Body of pancreas (tissue), 4 donors: ENCODE data around the gene KIFC3. TPM values are rescaled to one million over a fixed set of nuclear protein-coding genes. Genes with fewer than 3 reads are reported as not detected.
"Not testable (repeated sequence)": the region's sequence is repeated elsewhere in the genome, so short reads cannot be mapped to it uniquely, and the experiment has no call there.

Experiments used
- ATAC-seq: fragments of 150-250 bp; one replicate; pipeline ENCODE4 v1.9.1; 2016
- DNase-seq, 4 donors: peaks; one replicate each; pipeline ENCODE4 v3.0.0-alpha.2; 2019
- H3K27ac ChIP-seq, 4 donors: fragments of 200-600 bp; sonication (generic); 1 replicate in 3 of 4; 2 replicates in 1 of 4; pipeline versions ENCODE4 v1.5.1 to v1.6.1; 2016 to 2019; ENCODE audit warnings: mild to moderate bottlenecking in 1 of 4, mixed read lengths in 1 of 4, moderate library complexity in 1 of 4
- H3K27me3 ChIP-seq, 2 donors: fragments of 200-600 bp; sonication (generic); one replicate each; pipeline ENCODE4 v1.6.0; 2016; ENCODE audit warnings: mild to moderate bottlenecking in 1 of 2
- H3K36me3 ChIP-seq, 2 donors: fragments of 200-600 bp; sonication (generic); replicated peaks in 1 of 2; 2 replicates each; pipeline ENCODE4 v1.5.1; 2016; ENCODE audit warnings: low read depth in 2 of 2; ENCODE audit not compliant: insufficient read depth in 1 of 2
- H3K4me1 ChIP-seq: fragments of 200-600 bp; sonication (generic); one replicate; pipeline ENCODE4 v1.6.0; 2016
- H3K4me3 ChIP-seq, 2 donors: fragments of 200-600 bp; sonication (generic); 1 replicate in 1 of 2; 2 replicates in 1 of 2; pipeline ENCODE4 v1.5.1; 2016 to 2019
- H3K9me3 ChIP-seq, 3 donors: fragments of 200-600 bp; sonication (generic); 1 replicate in 2 of 3; 2 replicates in 1 of 3; pipeline ENCODE4 v1.5.1; 2016
- CTCF ChIP-seq, 7 experiments: fragments of 450-650 bp in 4 of 7; fragments of 200-600 bp in 3 of 7; sonication (generic) in 3 of 7; IDR thresholded peaks; one replicate each; pipeline ENCODE4 v1.5.1; 2016 to 2019; ENCODE audit warnings: antibody characterized with exemption in 7 of 7
- POLR2A ChIP-seq, 3 donors: fragments of 450-650 bp; IDR thresholded peaks; one replicate each; pipeline ENCODE4 v1.6.1; 2016; ENCODE audit warnings: antibody characterized with exemption in 3 of 3, mild to moderate bottlenecking in 2 of 3
- WGBS, 2 donors: methylation state at CpG; one replicate each; pipeline ENCODE4 v1.1.5; 2017; 5-methylcytosine and 5-hydroxymethylcytosine counted together
- intact Hi-C: fragments of 100-400 bp; cut with DNase I; formaldehyde crosslinking; loops from one replicate; pipeline ENCODE4 v1.15.1; 2023
- total RNA-seq, 2 donors: library from RNA; depleted of rRNA; stranded (reverse); fragments of >200 nt; gene quantifications; one replicate each; pipeline ENCODE4 v1.1.0, GENCODE V29; 2016

Gene KIFC3, protein sequence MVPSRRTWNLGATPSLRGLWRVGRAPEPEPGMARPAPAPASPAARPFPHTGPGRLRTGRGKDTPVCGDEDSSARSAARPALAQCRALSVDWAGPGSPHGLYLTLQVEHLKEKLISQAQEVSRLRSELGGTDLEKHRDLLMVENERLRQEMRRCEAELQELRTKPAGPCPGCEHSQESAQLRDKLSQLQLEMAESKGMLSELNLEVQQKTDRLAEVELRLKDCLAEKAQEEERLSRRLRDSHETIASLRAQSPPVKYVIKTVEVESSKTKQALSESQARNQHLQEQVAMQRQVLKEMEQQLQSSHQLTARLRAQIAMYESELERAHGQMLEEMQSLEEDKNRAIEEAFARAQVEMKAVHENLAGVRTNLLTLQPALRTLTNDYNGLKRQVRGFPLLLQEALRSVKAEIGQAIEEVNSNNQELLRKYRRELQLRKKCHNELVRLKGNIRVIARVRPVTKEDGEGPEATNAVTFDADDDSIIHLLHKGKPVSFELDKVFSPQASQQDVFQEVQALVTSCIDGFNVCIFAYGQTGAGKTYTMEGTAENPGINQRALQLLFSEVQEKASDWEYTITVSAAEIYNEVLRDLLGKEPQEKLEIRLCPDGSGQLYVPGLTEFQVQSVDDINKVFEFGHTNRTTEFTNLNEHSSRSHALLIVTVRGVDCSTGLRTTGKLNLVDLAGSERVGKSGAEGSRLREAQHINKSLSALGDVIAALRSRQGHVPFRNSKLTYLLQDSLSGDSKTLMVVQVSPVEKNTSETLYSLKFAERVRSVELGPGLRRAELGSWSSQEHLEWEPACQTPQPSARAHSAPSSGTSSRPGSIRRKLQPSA
- total RNA-seq = 100 to 1,000 TPM; 120 to 205 TPM

DNA sequence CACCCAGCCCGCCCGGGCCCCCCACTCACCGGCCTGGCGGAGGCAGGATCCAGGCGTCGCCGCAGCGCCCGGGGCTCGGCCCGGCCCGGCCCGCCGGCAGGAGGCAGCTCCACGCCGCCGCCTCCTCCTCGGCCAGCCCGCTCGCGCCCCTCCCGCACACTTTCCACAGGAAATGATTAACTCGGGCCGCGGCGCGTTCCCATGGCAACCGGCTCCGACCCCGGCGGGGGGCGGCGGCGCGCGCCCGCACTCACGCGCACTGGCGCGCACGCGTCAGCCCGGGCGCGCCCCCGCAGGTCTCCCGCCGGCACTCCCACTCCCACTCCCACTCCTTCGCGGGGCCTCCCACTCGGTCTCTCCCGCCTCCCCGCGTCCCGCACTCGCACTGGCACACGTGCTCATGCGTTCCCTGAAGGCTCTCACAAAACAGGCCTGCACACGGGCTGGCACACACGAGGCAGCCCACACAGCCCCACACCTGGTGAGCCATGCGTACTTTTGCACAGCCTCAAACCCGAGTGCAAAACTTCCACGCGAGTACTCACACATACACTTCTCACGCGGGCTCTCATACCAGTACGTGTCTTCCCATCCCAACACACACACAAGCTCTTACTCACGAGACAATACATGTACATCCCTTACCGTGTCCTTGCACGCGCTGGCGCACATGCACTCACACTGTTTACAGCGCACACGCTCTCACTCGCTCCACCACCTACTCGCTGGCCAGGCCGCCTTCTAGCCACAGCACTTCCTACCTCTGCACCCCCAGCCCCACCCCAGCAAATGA, at the start of gene KIFC3:
Gene KIFC3 (minus strand): TSS at position 151 of the 793 bp plus-strand sequence. CDS start 4,248 bp downstream, outside the sequence.
- peak in 5 of 7 experiments; percentile 26 to 64 (median 36) for TF ChIP-seq CTCF (IDR thresholded peaks at IDR 0.05)
- no peak for TF ChIP-seq POLR2A (IDR thresholded peaks at IDR 0.05)
- ATAC-seq (peak; percentile 55), DNase-seq (peak; percentile 83 to 89 (median 86))
- Histone ChIP-seq H3K9me3 (no peaks in the 10 kb centered on the region), H3K4me1 (peaks cover 78% of the 10 kb centered on the region), H3K27ac (peak within 1 kb of the TSS; percentile 84 to 96 (median 90)), H3K4me3 (no peak within 1 kb of the TSS), H3K27me3 (no peaks in the 10 kb centered on the region), H3K36me3 (no peaks in the 10 kb centered on the region)
- WGBS, 2 donors = 14 to 75% methylated on average over 15 to 78 of the region's 78 CpGs
- intact Hi-C loops = no loop called here

GRCh38 chr16:57848181-57848580, 45.9 kb upstream of the KIFC3 start:
- H3K27me3 ChIP-seq = no peaks in the 10 kb centered on the region
- TF ChIP-seq POLR2A (IDR thresholded peaks at IDR 0.05) (no peak), CTCF (IDR thresholded peaks at IDR 0.05) (no peak)
- no peaks in the 10 kb centered on the region for H3K9me3 ChIP-seq
- WGBS, 2 donors = 94% methylated on average over 5 of the region's 5 CpGs
- ATAC-seq (no peak), DNase-seq (no peak)
- intact Hi-C loops = no loop called here
- H3K36me3 ChIP-seq = no peaks in the 10 kb centered on the region
- no peak overlapping the region for H3K27ac ChIP-seq
- H3K4me3 ChIP-seq = no peak overlapping the region
- peaks cover 29% of the 10 kb centered on the region for H3K4me1 ChIP-seq

DNA sequence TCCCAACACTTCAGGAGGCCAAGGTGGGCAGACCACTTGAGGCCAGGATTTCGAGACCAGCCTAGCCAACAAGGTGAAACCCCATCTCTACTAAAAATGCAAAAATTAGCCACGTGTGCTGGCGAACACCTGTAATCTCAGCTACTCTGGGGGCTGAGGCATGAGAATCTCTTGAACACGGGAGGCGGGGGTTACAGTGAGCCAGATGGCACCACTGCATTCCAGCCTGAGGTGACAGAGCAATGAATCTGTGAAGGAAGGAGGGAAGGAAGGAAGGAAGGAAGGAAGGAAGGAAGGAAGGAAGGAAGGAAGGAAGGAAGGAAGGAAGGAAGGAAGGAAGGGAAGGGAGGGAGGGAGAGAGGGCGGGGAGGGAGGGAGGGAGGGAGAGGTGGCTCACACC, 44.6 kb upstream of the KIFC3 start:
- H3K27me3 ChIP-seq, DNase-seq, ATAC-seq, H3K4me3 ChIP-seq, H3K9me3 ChIP-seq, intact Hi-C loops, H3K36me3 ChIP-seq: not testable (repeated sequence)
- Histone ChIP-seq H3K27ac (peak overlapping the region in 3 of 4 donors; percentile 43 to 69 (median 44)), H3K4me1 (peaks cover 33% of the 10 kb centered on the region)
- WGBS, 2 donors = 71 to 96% methylated on average over 5 of the region's 6 CpGs

DNA sequence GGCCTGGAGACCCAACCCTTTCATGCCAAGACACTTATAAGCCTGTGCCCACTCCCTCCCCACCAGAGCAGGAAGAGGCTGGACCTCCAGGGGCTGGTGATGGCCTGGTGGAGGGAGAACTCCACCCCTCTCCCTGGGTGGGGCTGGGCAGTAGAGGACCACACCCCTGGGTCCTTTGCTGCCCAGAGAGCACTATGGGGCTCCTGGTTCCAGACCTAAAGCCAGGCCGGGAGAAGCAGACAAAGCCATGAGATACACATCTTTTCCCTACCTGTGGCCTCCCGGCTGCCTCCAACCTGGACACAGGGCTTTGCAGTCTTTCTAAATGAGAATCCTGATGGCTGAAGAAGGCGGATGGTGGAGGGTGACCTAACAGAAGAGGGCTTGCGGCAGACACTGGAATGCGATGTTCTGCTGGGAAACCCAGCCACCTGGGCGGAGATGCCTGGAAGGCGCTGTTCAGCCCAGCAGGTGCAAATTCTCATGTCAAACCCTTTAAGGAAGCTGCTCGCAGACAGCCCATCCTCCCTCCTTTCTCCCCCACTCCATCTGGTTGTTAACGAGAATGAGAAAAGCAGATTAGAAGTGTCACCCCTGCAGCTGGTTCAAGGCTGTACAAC, 43.9 kb upstream of the KIFC3 start:
- intact Hi-C loops = no loop called here
- Histone ChIP-seq H3K9me3 (no peaks in the 10 kb centered on the region), H3K36me3 (no peaks in the 10 kb centered on the region), H3K4me1 (peaks cover 33% of the 10 kb centered on the region), H3K27ac (peak overlapping the region in 3 of 4 donors; percentile 43 to 69 (median 44)), H3K27me3 (no peaks in the 10 kb centered on the region), H3K4me3 (no peak overlapping the region)
- ATAC-seq (peak; percentile 45), DNase-seq (peak; percentile 43 to 67 (median 58))
- TF ChIP-seq CTCF (IDR thresholded peaks at IDR 0.05) = no peak
- TF ChIP-seq POLR2A (IDR thresholded peaks at IDR 0.05) = no peak
- 38 to 48% methylated on average over 9 of the region's 9 CpGs for WGBS, 2 donors
